Measurements from ENCODE around the gene MACROH2A2.

DNA sequence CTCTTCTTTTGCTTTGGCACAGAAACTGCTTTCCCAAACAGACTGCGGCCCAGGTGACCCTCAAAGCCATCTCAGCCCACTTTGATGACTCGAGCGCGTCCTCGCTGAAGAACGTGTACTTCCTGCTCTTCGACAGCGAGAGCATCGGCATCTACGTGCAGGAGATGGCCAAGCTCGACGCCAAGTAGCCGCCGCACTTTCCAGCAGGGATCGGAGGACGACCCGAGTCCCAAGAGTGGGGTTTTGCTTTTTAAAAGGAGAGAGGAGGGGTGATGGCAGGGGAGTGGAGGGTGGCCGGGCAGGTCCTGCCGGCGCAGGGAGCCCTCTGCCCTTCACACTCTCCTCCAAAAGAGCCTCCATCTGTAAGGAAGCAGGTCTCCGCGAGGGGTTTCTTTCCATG lies 58.9 kb downstream of the MACROH2A2 start:
- TF ChIP-seq EZH2 (IDR thresholded peaks at IDR 0.05; ENCODE audit: low read depth, low read length, severe bottlenecking) (no peak), POLR2A (IDR thresholded peaks at IDR 0.05; ENCODE audit: control extremely low read depth in 1 of 2, low read depth in 2 of 2, low read length in 2 of 2) (no peak), SRF (IDR thresholded peaks at IDR 0.05; ENCODE audit: low read depth, low read length) (no peak), TAF1 (IDR thresholded peaks at IDR 0.05; ENCODE audit: low read depth, low read length) (no peak), RNF2 (IDR thresholded peaks at IDR 0.05; ENCODE audit: borderline replicate concordance, low read depth, low read length, missing control alignments, poor library complexity, severe bottlenecking) (no peak), SP2 (IDR thresholded peaks at IDR 0.05; ENCODE audit: low read length) (no peak)
- TF ChIP-seq, protein P1, sequence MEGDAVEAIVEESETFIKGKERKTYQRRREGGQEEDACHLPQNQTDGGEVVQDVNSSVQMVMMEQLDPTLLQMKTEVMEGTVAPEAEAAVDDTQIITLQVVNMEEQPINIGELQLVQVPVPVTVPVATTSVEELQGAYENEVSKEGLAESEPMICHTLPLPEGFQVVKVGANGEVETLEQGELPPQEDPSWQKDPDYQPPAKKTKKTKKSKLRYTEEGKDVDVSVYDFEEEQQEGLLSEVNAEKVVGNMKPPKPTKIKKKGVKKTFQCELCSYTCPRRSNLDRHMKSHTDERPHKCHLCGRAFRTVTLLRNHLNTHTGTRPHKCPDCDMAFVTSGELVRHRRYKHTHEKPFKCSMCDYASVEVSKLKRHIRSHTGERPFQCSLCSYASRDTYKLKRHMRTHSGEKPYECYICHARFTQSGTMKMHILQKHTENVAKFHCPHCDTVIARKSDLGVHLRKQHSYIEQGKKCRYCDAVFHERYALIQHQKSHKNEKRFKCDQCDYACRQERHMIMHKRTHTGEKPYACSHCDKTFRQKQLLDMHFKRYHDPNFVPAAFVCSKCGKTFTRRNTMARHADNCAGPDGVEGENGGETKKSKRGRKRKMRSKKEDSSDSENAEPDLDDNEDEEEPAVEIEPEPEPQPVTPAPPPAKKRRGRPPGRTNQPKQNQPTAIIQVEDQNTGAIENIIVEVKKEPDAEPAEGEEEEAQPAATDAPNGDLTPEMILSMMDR (IDR thresholded peaks at IDR 0.05; ENCODE audit: control extremely low read depth in 1 of 3, insufficient read depth in 1 of 3, low read depth in 1 of 3, low read length in 3 of 3) = no peak
